Stomach (tissue), 9 donors: ENCODE measurements around the gene NUDT7. TPM values are rescaled to one million over a fixed set of nuclear protein-coding genes. Genes with fewer than 3 reads are reported as not detected.

Experiments used
- DNase-seq, 2 donors: peaks; one replicate each; pipeline versions ENCODE4 v3.0.0 to v3.0.0-alpha.2; 2013 to 2019
- H3K27ac ChIP-seq, 5 donors: fragments of 200-600 bp in 4 of 5; sonication (generic) in 4 of 5; one replicate each; pipeline ENCODE4 v1.5.1; 2013 to 2019; ENCODE audit warnings: mild to moderate bottlenecking in 1 of 5, moderate library complexity in 1 of 5
- H3K27me3 ChIP-seq, 3 donors: fragments of 200-600 bp; sonication (generic); one replicate each; pipeline ENCODE4 v1.5.1; 2017 to 2019; ENCODE audit warnings: mixed run types in 1 of 3
- H3K36me3 ChIP-seq, 4 donors: fragments of 200-600 bp; sonication (generic); 1 replicate in 3 of 4; 2 replicates in 1 of 4; pipeline ENCODE4 v1.5.1; 2016 to 2019
- H3K4me1 ChIP-seq, 4 donors: fragments of 200-600 bp; sonication (generic); one replicate each; pipeline ENCODE4 v1.5.1; 2016 to 2019
- H3K4me3 ChIP-seq, 4 donors: fragments of 200-600 bp; sonication (generic) in 3 of 4; one replicate each; pipeline ENCODE4 v1.5.1; 2016 to 2019; ENCODE audit warnings: mild to moderate bottlenecking in 1 of 4
- H3K9me3 ChIP-seq, 4 donors: fragments of 200-600 bp; sonication (generic); one replicate each; pipeline ENCODE4 v1.5.1; 2016 to 2019
- EP300 ChIP-seq: sonication (generic); formaldehyde crosslinking; IDR thresholded peaks from one replicate; pipeline ENCODE4 v1.6.1; 2017; ENCODE audit warnings: antibody characterized with exemption
- POLR2A ChIP-seq, 4 donors: fragments of 450-650 bp; IDR thresholded peaks; one replicate each; pipeline ENCODE4 v1.6.1; 2016; ENCODE audit warnings: antibody characterized with exemption in 4 of 4, control low read depth in 2 of 4, mild to moderate bottlenecking in 1 of 4, moderate library complexity in 1 of 4
- POLR2AphosphoS5 ChIP-seq, 3 donors: sonication (generic); formaldehyde crosslinking; IDR thresholded peaks; one replicate each; pipeline ENCODE4 v1.6.1; 2016; ENCODE audit warnings: antibody characterized with exemption in 3 of 3
- WGBS, 5 donors: extraction: QIAGEN DNeasy Blood & Tissue Kit in 3 of 5; methylation state at CpG; one replicate each; pipeline versions ENCODE4 v1.1.5 to v1.1.7; 2013 to 2018; 5-methylcytosine and 5-hydroxymethylcytosine counted together
- intact Hi-C: fragments of 100-400 bp; cut with DNase I; formaldehyde crosslinking; loops from one replicate; pipeline ENCODE4 v1.15.1; 2023; ENCODE audit warnings: low total_unique reads
- polyA plus RNA-seq, 3 donors: library from polyadenylated mRNA; stranded (reverse); fragments of 200-250 nt; gene quantifications; one replicate each; pipeline ENCODE4 v1.2.3, GENCODE V29; 2013
- total RNA-seq, 5 donors: library from RNA; depleted of rRNA; stranded (reverse); fragments of >200 nt; gene quantifications; one replicate each; pipeline versions ENCODE4 v1.1.0 to v1.2.3, GENCODE V29; 2014 to 2016
- TF ChIP-seq, protein P1 (sequence below), 7 experiments: fragments of 450-650 bp in 4 of 7; fragments of 200-600 bp in 3 of 7; sonication (generic) in 3 of 7; IDR thresholded peaks; one replicate each; pipeline ENCODE4 v1.5.1; 2016 to 2019; ENCODE audit warnings: antibody characterized with exemption in 7 of 7, control low read depth in 2 of 7, mild to moderate bottlenecking in 1 of 7
- donor health status: healthy with polysubstance abuse.
- donor health status: Bipolar disorder and iron deficiency.
- donor health status: healthy.

NUDT7 gene
- total and polyA plus RNA-seq, 8 donors, result 2.2 to 14.0 (median 6.8) TPM; not detected in 2

DNA sequence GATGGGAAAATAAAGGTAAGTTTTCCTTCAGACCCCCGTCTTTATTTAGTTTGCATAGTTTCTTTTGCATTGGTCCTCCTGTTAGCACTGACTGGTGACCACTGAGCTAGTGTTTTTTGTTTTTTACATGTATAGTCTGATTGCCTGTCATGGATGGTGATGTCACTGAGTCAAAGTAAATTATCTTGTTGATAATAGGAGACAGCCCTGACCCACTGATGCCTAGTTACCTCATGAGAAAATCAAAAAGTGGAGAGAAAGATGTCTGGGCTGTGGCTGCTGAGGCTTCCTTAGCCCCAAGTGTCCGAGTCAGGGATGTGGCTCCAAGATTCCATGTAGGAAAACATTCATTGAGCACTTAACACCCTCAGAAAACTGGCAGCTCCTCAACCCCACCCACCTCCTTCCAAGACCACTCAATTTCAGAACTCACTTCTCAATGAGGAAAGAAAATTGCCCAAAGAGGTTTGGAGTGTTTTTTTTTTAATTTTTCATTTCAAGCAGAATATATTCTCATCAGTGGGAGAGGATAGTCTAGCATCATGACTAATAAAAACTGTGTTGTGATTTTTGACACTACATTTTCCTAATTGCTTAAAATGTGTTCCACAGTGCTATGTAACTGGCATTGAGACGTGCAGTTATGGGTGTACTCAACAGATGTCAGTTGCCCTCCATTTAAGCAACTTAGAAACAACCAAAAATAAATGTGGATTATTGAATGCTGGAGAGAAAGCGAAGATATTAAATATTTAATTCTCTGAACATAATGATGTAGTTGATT is 38.7 kb upstream of the NUDT7 start:
- Histone ChIP-seq H3K4me3 (no peak overlapping the region), H3K27me3 (peaks cover 0 to 6% (median 3%) of the 10 kb centered on the region in 3 donors), H3K36me3 (no peaks in the 10 kb centered on the region), H3K27ac (no peak overlapping the region), H3K4me1 (no peaks in the 10 kb centered on the region), H3K9me3 (no peaks in the 10 kb centered on the region)
- intact Hi-C loops, result no loop called here
- DNase-seq, result no peak
- TF ChIP-seq POLR2AphosphoS5 (IDR thresholded peaks at IDR 0.05) (no peak), POLR2A (IDR thresholded peaks at IDR 0.05) (no peak), EP300 (no peak)
- TF ChIP-seq, protein P1, sequence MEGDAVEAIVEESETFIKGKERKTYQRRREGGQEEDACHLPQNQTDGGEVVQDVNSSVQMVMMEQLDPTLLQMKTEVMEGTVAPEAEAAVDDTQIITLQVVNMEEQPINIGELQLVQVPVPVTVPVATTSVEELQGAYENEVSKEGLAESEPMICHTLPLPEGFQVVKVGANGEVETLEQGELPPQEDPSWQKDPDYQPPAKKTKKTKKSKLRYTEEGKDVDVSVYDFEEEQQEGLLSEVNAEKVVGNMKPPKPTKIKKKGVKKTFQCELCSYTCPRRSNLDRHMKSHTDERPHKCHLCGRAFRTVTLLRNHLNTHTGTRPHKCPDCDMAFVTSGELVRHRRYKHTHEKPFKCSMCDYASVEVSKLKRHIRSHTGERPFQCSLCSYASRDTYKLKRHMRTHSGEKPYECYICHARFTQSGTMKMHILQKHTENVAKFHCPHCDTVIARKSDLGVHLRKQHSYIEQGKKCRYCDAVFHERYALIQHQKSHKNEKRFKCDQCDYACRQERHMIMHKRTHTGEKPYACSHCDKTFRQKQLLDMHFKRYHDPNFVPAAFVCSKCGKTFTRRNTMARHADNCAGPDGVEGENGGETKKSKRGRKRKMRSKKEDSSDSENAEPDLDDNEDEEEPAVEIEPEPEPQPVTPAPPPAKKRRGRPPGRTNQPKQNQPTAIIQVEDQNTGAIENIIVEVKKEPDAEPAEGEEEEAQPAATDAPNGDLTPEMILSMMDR (IDR thresholded peaks at IDR 0.05), result no peak
- 63 to 77% (median 70%) methylated on average over 4 of the region's 4 CpGs for WGBS, 5 donors

DNA sequence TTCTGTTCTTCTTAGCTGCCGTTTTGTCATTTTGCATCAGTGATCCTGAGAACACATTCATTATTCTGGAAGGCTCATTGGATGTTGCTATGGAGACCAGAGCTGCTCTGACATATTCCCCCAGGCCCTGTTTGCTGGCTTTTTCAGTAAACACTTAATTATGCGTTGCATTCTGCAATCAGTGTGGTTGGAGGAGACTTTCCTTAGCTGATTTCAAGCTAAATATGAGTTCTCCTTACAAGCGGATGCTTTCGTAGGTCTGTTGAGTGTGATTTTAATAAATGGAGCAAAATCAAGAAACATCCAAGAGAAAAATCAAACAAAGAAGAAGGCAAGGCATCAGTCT is 38.2 kb upstream of the NUDT7 start:
- TF ChIP-seq POLR2AphosphoS5 (IDR thresholded peaks at IDR 0.05) (no peak), EP300 (no peak), POLR2A (IDR thresholded peaks at IDR 0.05) (no peak)
- TF ChIP-seq, protein P1 (IDR thresholded peaks at IDR 0.05), result no peak
- intact Hi-C loops, result no loop called here
- WGBS, 5 donors, result 64 to 81% (median 70%) methylated on average over 4 of the region's 4 CpGs
- Histone ChIP-seq H3K4me3 (no peak overlapping the region), H3K9me3 (no peaks in the 10 kb centered on the region), H3K4me1 (no peaks in the 10 kb centered on the region), H3K27me3 (peaks cover 0 to 9% (median 6%) of the 10 kb centered on the region in 3 donors), H3K36me3 (no peaks in the 10 kb centered on the region), H3K27ac (no peak overlapping the region)
- peak in 1 of 2 donors; percentile 30 for DNase-seq

DNA sequence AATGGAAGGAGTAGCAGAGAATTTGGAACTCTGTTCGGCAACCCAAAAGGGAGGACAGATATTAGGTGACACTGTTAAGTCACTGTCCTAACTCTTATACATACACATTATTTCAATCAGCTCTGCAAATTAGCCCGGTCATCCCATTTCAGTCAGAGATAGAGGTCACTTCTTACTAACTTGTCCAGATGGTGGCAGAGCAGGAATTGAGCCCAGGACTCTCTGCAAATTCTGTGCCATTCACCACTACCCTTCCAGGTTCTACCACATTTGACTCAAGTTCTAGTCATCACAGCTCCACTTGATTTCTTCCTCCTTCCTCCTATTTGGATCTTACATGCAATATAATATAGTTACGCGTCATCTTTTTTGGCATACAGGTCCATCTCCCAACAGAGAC is 35.9 kb upstream of the NUDT7 start:
- intact Hi-C loops, result no loop called here
- H3K36me3 ChIP-seq, result no peaks in the 10 kb centered on the region
- H3K4me3 ChIP-seq, result no peak overlapping the region
- TF ChIP-seq EP300, result no peak
- TF ChIP-seq, protein P1 (IDR thresholded peaks at IDR 0.05), result no peak
- TF ChIP-seq POLR2AphosphoS5 (IDR thresholded peaks at IDR 0.05), result no peak
- TF ChIP-seq POLR2A (IDR thresholded peaks at IDR 0.05), result no peak
- no peak overlapping the region for H3K27ac ChIP-seq
- no peaks in the 10 kb centered on the region for H3K9me3 ChIP-seq
- WGBS, 5 donors, result 80 to 93% (median 88%) methylated on average over 4 of the region's 4 CpGs
- H3K4me1 ChIP-seq, result no peaks in the 10 kb centered on the region
- no peak for DNase-seq
- peaks cover 0 to 18% (median 6%) of the 10 kb centered on the region in 3 donors for H3K27me3 ChIP-seq

DNA sequence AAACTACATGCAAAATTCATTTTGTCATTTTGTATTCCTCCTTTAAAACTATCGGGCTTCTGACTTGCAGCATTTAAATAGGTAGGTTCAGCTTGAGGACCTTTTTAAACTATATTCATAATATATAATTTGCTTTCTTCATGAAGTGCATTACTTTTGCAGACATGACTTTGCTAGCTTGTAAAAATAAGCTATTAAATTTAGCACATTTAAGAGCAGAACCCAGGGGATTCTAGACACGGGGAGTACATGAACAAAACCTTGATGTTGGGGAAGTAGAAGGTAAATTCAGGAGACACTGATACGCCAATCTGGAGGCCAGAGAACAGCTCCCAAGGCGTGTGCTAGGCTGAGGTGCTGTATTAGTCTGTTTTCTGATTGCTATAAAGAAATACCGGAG is 32.3 kb upstream of the NUDT7 start:
- H3K9me3 ChIP-seq, result no peaks in the 10 kb centered on the region
- no peak overlapping the region for H3K27ac ChIP-seq
- intact Hi-C loops, result no loop called here
- H3K27me3 ChIP-seq, result peaks cover 0 to 26% (median 6%) of the 10 kb centered on the region in 3 donors
- H3K4me3 ChIP-seq, result no peak overlapping the region
- 80 to 89% (median 85%) methylated on average over 5 of the region's 5 CpGs for WGBS, 5 donors
- H3K4me1 ChIP-seq, result no peaks in the 10 kb centered on the region
- no peaks in the 10 kb centered on the region for H3K36me3 ChIP-seq
- TF ChIP-seq, protein P1 (IDR thresholded peaks at IDR 0.05), result no peak
- TF ChIP-seq POLR2AphosphoS5 (IDR thresholded peaks at IDR 0.05) (no peak), EP300 (no peak), POLR2A (IDR thresholded peaks at IDR 0.05) (no peak)
- no peak for DNase-seq
